GM18858 (cell line): Measurements from ENCODE around the gene RAPGEF4.
"Not testable (repeated sequence)": the region's sequence is repeated elsewhere in the genome, so short reads cannot be mapped to it uniquely, and the experiment has no call there.

Source experiments
- ATAC-seq: cut with Tn5 transposase; IDR thresholded peaks from one replicate; pipeline ENCODE4 v1.9.1; 2021; ENCODE audit not compliant: unreplicated experiment

Gene RAPGEF4

DNA sequence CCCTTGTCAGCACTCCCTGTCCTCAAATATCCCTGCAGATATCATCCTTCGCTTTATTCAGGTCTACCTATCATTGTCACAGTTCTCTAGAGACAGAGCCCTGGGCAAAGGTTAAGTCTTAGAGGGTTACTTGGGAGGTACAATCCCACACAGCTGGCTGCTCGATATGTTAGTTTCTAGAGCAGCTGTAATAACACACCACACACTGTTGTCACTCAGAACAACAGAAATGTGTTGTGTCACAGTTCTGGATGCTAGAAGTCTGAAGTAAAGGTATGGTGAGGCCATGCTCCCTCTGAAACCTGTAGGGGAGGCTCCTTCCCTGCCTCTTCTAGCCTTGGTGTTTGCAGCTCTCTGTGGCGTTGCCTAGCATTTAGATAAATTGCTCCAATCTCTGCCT lies 9.9 kb upstream of the RAPGEF4 start:
- ATAC-seq = no peak

DNA sequence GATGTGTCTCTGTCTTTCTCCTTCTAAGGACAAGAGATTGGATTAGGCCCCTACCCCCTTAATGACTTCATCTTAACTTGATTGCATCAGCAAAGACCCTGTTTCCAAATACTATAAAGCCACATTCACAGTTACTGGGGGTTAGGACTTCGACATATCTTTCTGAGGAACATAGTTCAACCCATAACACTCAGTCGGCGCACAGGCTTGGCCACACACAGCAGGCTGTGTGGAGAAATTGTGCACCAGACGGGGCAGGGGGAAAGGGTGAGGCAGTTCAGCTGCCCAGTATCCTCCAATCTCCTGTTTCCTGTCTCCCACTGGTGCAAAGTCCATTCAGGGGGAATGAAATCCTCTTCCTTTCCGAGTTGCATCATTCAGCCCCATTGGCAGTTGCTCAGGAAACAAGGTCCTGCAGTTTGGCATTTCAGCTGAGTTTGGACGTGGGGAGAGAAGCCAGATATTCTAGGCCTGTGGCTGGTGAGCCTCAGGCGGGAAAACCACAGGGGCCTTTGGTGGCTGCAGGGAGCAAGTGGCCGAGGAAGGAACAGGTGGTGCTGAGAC lies 9.4 kb upstream of the RAPGEF4 start:
- ATAC-seq = no peak

DNA sequence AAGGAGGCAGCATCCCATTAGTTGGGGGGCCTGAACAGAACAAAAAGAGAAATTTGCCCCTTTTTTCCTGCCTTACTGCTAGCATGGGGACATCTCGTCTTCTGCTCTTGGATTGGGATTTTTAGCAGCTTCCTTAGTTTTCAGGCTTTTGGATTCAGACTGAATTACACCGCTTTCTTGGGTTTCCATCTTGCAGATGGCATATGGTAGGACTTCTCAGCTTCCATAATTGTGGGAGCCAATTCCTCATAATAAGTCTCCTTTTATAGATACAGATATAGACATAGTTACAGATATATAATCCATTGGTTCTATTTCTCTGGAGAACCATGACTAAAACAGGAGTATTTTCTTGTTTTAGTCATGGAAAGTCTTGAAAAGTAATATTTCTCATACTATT lies 5.2 kb upstream of the RAPGEF4 start:
- no peak for ATAC-seq

DNA sequence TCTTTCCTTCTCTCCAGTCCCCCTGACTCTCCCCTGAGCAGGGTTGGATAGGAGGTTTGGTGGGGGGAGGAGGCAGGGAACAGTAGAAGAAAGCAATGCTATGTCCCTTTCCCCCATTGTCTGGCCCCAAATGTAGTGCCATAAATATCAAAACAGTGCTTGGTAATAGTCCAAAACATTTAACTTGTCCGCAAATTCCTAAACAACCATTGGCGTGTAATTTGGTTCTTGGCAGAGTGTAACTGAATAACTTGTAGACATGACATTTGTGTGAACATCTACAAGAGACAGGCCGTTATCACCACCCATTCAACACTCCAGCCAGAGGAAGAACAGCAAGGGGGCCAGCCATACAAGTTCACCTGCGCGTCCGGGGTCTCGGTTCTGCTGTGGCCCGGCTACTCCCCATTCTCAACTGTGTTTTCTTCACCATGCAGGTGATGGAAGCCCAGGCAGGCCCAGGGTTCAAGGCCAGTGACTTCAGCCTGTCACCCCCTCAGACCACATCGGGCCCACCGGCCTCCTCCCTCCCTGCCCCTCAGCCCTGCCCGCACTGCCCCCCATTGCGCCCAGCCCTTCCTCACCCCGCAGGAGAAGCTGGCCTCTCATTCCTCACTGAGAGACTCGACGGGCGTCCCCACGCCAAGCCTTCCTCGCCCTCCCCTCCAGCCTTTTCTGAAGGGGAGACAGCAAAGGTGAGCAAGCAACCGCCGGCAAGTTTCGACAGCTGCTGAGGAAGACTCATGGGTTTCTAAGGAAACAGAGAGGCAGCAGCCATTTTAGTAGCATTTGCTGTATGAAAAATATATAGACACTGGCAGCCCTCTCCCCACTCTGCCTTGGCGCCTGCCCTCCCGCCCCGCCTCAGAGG lies 699 bp upstream of the RAPGEF4 start:
- no peak for ATAC-seq

DNA sequence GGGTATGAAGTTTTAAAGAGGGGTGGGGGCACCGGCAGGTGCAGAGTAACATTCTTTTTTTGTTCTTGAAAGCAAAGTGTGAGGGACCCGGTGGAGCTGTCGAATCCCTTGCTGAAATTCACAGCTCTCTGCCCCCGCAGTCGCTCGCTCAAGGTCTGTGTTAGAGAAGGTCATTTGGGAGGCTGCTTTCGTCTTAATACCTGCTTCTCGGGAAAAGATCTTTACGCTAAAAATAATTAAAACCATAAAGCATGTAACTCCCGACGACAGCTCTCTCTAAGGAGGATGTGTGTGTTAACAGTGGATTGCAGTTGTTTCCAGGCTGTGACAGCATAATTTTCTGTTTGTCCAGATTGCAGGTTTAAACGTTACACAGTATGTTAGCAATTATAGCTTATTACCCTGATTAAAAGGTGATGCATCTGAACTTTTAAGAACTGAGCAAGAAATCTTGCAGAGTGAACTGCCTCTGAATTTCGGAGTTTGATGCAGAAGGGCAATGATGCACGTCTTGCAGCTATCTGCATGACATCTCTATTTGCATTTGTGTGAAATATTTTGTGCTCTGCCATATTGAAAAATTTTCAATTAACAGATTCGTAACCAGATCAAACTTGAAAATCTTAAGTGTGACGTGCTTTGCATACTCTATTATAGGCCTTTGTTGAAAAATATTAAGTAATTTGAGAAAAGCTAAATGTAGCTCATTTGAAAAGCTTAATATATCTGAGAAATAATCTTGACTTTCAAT lies 954 bp downstream of the RAPGEF4 start:
- no peak for ATAC-seq

DNA sequence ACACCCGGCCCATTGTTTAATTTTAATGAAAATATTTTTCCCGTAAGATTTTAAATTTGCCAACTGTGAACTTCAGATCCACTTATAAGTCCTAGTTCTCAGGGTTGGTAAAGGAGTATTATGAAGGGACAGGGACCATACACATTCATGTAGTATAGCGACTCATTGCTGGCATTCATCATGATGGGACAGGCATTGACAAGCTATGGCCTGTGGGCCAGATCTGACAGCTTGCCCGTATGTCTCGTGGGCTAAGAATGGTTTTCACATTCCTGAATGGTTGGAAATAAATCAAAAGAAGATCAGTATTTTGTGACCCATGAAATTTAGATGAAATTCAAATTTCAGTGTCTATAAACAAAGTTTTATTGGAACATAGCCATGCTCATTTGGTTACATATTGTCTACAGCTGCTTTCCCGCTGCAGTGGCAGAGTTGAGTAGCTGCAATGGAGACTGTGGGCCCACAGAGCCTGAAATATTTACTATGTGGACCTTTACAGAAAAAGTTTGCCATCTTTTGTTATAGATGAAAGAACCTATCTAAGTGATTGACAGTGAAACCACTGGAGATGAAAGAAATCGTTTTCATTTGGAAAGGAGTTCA lies 4.1 kb downstream of the RAPGEF4 start:
- no peak for ATAC-seq

DNA sequence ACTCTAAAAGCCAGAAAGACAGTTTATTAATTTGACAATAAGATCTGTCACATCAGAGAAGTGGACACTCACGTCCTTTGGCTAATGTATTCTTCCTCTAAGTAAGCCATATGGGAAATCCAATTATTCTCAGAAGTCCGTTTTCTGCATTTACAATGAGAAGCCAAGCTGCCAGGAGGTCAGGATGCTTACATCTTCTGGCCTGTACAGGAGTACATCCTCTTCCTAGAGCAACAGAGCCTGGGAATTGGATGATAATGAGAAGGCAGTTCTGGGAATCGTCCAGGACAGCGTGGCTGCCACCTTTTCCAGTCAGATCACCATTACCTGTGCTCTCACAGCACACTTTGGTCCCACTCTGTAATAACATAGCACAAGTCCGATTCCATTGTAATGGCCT lies 5.2 kb downstream of the RAPGEF4 start:
- no peak for ATAC-seq

DNA sequence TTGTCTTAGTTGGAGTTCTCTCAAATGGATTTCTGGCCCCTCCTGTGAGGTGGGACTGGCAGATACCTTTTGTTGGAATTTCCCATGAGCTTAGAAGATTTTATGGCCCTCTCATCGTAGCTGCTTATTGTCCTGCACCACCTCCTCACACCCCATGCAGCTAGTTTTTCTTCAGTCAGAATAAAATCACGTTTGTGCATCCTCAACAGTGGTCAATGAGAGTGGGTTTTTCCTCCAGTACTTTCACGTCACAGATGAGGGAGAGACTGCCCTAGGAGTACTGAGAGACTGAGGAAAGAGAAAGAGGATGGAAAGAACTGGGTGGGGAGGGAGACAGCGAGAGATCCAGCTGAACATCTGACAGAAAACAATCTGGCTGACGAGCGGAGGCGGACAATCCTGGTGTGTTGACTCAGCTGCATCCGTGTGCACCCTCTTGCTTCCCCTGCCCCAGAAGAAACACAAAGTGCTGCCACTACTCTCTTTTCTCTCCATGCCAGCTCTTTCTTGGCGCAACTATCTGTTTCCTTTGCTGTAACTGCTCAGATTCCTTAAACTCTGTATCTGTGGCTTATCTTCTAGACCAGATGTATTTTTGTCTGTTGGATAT lies 7.4 kb downstream of the RAPGEF4 start:
- no peak for ATAC-seq

DNA sequence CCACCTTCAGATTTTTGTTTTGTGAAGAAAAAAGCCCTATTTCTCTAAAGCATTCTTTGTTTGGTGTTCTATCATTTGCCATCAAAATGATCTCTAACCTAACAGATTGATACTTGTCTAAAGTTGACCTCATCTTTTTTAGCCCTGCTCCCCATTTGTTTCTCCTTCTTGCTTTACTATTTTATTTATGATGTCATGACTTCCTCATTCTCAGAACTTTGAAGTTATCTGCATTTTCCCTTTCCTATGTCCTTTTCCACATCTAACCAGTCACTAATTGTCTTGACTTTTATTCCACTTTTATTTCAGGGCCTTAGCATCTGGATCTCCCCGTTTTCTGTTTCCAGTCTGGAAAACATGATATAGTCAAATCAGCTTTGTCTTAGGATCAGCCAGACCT lies 8.3 kb downstream of the RAPGEF4 start:
- no peak for ATAC-seq

DNA sequence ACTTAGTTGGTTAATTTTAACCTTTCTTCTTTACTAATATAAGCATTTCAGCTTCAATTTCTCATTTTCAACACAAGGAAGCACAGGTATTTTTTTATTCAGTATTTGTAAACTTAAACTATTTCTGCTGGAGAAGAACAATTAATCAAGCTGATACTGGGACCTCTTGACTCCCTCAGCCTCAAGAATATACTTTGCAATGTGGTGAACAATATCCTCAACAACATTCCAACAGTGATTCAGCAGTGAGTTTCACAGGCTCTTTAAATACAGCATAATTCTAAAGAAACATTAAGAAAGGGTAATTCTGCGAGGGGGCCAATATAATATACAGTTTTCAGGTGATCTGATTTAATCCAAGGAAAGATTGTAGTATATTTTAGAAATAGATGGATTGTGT lies 10.0 kb downstream of the RAPGEF4 start:
- ATAC-seq = no peak

DNA sequence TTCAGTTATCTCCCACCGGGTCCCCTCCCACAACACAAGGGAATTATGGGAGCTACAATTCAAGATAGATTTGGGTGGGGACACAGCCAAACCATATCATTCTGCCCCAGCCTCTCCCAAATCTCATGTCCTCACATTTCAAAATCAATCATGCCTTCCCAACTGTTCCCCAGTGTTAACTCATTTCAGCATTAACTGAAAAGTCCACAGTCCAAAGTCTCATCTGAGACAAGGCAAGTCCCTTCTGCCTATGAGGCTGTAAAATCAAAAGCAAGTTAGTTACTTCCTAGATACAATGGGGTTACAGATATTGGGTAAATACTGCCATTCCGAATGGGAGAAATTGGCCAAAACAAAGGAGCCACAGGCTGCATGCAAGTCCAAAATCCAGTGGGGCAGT lies 12.9 kb downstream of the RAPGEF4 start:
- ATAC-seq = not testable (repeated sequence)

DNA sequence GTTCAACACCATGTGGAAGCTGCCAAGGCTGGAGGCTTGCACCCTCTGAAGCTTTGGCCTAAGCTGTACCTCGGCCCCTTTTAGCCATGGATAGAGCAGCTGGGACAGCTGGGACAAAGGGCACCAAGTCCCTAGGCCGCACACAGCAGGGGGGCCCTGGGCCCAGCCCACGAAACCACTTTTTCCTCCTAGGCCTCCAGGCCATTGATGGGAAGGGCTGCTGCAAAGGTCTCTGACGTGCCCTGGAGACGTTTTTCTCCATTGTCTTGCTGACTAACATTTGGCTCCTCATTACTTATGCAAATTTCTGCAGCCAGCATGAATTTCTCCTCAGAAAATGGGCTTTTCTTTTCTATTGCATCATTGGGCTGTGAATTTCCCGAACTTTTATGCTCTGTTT lies 13.7 kb downstream of the RAPGEF4 start:
- ATAC-seq = no peak

DNA sequence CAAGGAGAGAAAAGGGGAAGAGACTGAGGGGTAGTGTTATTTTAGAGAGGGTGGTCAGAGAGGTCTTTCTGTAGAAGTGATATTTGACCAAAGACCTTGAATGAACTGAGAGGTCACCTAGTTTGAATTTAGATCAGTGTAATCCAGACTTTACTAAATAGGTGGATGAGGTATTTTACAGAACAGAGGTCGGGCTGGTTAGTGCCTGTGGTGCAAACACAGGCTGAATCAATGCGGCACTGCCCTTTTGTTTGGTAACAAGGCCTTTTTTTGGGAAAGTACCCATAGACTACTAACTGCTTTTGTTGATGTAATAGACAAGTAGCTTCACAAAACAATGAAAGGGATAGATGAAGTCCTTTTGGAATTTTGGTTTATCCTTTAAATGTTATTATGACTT lies 15.9 kb downstream of the RAPGEF4 start:
- no peak for ATAC-seq

DNA sequence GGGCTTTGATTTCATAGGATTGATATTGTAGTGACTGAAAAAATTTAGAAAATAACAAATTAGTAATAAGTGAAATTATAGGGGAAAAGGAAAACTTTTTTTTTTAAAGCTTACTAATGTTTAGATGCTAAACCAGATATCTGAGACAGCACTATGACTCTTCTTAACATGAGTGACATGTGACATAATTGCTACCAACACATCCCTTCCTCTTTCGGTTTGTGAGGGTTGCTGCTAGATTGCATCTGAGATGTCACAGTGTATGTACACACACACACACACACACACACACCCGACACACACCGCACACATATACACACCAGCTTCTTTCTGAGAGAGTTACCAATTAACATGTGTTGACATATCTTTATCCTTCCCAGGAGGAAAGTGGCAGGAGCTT lies 18.0 kb downstream of the RAPGEF4 start:
- ATAC-seq = no peak

DNA sequence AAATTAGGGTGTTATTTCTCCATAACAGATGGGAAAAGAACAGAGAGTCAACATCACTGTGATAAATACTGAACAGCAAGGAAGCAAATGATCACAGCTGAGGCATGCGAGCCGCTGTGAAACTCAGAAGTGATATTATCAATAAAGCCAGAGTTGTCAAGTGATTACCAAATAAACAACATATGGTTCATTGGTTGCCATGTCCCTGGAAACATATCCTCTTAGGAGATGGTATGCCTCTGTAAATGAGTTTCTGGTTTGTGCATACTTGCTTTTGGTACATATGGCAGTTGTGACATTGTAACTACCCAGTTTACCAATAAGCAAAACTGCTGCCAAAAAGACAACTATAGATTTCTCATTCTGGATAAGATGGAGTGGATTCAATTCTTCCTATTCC lies 23.8 kb downstream of the RAPGEF4 start:
- no peak for ATAC-seq

DNA sequence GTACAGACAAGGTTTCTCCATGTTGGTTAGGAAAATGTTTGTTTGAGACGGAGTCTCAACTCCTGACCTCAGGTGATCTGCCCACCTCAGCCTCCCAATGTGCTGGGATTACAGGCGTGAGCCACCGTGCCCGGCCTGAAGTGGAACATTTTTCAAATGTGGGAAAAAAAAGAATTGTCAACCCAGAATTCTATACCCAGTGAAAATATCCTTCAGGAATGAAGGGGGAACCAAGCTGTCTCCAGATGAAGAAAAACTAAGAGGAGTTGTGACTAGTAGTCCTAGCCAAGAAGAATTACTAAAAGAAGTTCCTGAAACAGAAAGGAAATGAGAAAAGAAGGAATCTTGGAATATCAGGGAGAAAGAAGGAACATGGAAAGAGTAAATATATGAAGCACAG lies 25.7 kb downstream of the RAPGEF4 start:
- no peak for ATAC-seq

DNA sequence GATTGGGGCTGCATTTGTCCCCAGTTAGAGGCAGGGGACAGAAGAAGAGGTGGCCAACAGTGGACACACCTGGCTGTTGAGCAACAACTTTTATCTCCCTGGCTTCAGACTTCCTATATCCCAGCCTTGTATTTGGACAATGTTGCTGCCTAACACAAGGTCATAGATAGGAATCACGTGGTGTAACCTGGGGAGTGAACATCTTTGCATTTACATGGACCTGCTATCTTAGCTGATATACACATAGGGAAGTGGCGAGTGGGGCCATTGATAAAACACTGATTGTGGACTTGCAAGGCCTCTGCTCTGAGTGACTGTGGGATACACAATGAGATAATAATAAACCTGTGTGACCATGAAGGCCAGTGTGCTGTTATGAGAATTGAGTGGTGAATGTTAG lies 26.9 kb downstream of the RAPGEF4 start:
- no peak for ATAC-seq

DNA sequence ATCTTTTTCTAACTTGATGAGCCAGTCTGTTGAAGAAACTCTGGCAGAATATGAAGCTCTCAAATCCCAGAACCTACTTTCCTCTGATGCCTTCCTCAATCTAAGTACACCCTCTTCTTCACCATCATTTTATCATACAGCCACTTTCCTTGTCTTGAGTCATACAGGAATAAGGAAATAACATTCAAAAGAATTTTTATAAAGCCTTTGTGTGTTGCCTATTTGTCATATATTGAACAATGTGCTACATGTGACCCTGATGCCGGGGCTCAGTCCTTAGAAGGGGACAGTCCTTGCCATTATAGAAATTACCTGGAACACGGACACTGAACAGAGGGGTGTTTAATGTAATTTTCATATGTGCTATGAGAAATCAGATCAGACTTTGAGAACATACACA lies 27.4 kb downstream of the RAPGEF4 start:
- ATAC-seq = no peak

DNA sequence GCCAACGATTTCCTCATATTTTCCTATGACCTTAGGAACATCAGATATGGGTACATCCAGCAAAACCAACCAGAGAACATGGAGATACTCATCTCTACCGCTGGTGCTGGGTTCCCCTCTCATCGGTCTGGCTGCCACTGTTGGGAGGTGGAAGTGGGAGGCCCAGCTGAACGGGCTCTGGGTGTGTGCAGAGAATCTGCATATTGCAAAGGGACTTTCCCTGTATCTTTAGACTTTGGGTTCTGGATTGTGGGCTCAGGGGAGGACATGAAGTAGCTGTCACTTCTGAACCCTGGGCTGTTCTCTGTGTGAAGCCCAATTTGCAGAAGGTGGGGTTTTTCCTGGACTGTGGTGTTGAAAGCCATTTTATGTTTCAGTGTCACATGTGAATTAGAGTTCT lies 30.0 kb downstream of the RAPGEF4 start:
- no peak for ATAC-seq

DNA sequence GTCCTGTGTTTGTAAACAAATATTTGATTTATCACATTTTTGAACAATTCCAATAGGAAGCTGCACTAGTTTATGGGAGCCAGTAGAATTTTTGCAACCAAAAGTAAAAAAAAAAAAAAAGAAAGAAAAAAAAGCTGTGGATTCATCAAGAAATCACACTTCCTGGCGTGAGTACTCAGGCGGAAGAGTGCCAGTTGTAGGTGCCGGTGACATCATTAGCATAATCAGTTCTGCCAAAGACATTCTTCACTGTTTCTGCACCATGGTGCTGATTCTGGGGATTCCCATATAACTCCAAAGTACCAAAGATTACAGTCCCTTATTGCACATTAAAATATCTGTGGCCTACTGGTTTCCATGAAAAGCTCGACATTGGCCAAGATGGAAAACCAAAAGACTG lies 32.8 kb downstream of the RAPGEF4 start:
- ATAC-seq = no peak

DNA sequence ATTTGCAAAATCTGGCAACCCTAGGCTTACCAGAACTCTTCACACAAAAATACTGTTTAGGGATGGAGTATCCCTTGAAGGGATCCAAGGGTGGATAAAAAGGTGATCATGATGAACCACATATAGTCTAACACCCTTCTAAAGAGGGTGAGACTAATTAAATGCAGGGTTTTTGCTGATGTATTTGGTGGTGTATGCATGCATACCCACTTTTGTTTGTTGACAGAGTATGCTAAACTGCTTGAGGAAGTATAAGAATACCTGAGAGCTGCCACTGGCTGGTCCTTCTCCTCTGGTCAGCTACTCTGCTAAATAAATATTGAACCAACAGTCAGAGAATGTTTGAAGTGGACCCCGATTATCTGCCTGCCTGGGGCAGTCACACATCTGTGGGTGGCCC lies 34.2 kb downstream of the RAPGEF4 start:
- no peak for ATAC-seq
